Nephron progenitor cell (in vitro differentiated cells): ENCODE results near the gene LASP1NB.
"Not testable (repeated sequence)": the region's sequence is repeated elsewhere in the genome, so short reads cannot be mapped to it uniquely, and the experiment has no call there.

Experiments
- DNase-seq: peaks from one replicate; pipeline ENCODE4 v3.0.0; 2021
- H3K27ac Mint-ChIP-seq: 2 replicates; pipeline ENCODE4 v1.8.0; 2021; ENCODE audit warnings: mild to moderate bottlenecking, moderate library complexity, mixed read lengths
- H3K27me3 Mint-ChIP-seq: 2 replicates; pipeline ENCODE4 v1.8.0; 2021; ENCODE audit warnings: mild to moderate bottlenecking, low read depth, mixed read lengths; ENCODE audit not compliant: poor library complexity
- H3K36me3 Mint-ChIP-seq: 2 replicates; pipeline ENCODE4 v1.8.0; 2021; ENCODE audit warnings: low read depth, mixed read lengths
- H3K4me1 Mint-ChIP-seq: 2 replicates; pipeline ENCODE4 v1.8.0; 2021; ENCODE audit warnings: mixed read lengths
- H3K4me3 Mint-ChIP-seq: 2 replicates; pipeline ENCODE4 v1.8.0; 2021; ENCODE audit warnings: mild to moderate bottlenecking, moderate library complexity, mixed read lengths
- H3K9me3 Mint-ChIP-seq: 2 replicates; pipeline ENCODE4 v1.8.0; 2021; ENCODE audit warnings: mild to moderate bottlenecking, moderate library complexity, mixed read lengths
- CTCF ChIP-seq: fragments of 200-600 bp; sonication (generic); IDR thresholded peaks from 2 replicates; pipeline ENCODE4 v1.5.0; 2021; ENCODE audit warnings: antibody characterized with exemption

Gene LASP1NB

GRCh38 chr17:38939987-38940386, 14.6 kb downstream of the LASP1NB start:
- H3K36me3 Mint-ChIP-seq = no peaks in the 10 kb centered on the region
- H3K4me1 Mint-ChIP-seq = no peaks in the 10 kb centered on the region
- H3K27me3 Mint-ChIP-seq = peaks cover 20% of the 10 kb centered on the region
- no peaks in the 10 kb centered on the region for H3K9me3 Mint-ChIP-seq
- no peak for TF ChIP-seq CTCF
- no peak overlapping the region for H3K4me3 Mint-ChIP-seq
- H3K27ac Mint-ChIP-seq = no peak overlapping the region
- no peak for DNase-seq

GRCh38 chr17:38940404-38940803, 15.0 kb downstream of the LASP1NB start:
- Mint-ChIP-seq H3K27ac (no peak overlapping the region), H3K4me1 (no peaks in the 10 kb centered on the region), H3K27me3 (peaks cover 20% of the 10 kb centered on the region), H3K4me3 (no peak overlapping the region), H3K9me3 (no peaks in the 10 kb centered on the region), H3K36me3 (no peaks in the 10 kb centered on the region)
- no peak for TF ChIP-seq CTCF
- no peak for DNase-seq

- no peak for DNase-seq
- no peak for TF ChIP-seq CTCF
- Mint-ChIP-seq H3K4me3 (no peak overlapping the region), H3K9me3 (no peaks in the 10 kb centered on the region), H3K27me3 (peaks cover 10% of the 10 kb centered on the region), H3K36me3 (no peaks in the 10 kb centered on the region), H3K27ac (no peak overlapping the region), H3K4me1 (no peaks in the 10 kb centered on the region)
Observed at GRCh38 chr17:38942696-38943334, 17.4 kb downstream of the LASP1NB start.

DNA sequence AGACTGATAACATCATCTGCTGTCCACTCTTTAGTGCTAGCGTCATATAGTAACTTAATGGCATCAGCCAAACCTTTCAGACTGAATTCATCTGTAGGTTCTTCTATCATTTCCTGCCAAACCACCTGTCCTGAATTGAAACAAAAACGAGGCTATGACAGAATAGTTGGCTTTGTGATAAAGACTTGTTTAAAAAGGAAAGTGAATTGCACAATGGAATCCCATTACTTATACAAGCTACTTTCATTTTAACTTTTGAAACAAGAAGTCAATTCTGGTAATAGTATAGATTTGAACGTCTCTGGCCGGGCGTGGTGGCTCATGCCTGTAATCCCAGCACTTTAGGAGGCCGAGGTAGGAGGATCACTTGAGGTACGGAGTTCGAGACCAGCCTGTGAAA, 18.2 kb downstream of the LASP1NB start:
- Mint-ChIP-seq H3K27me3 (peaks cover 10% of the 10 kb centered on the region), H3K36me3 (no peaks in the 10 kb centered on the region), H3K4me3 (no peak overlapping the region), H3K4me1 (no peaks in the 10 kb centered on the region), H3K27ac (no peak overlapping the region), H3K9me3 (no peaks in the 10 kb centered on the region)
- DNase-seq = no peak
- no peak for TF ChIP-seq CTCF

DNA sequence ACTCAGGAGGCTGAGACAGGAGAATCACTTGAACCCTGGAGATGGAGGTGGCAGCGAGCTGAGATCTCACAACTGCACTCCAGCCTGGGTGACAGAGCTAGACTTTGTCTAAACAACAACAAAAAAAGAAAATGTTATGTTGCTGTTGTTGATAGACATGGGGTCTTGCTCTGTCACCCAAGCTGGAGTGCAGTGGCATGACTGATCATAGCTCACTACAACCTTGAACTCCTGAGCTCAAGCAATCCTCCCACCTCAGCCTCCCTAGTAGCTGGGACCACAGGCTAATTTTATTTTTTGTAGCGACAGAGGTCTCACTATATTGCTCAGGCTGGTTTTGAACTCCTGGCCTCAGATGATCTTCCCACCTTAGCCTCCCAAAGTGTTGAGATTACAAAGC, 21.8 kb downstream of the LASP1NB start:
- no peaks in the 10 kb centered on the region for H3K4me1 Mint-ChIP-seq
- DNase-seq = no peak
- H3K27ac Mint-ChIP-seq = no peak overlapping the region
- no peaks in the 10 kb centered on the region for H3K36me3 Mint-ChIP-seq
- H3K9me3 Mint-ChIP-seq = no peaks in the 10 kb centered on the region
- H3K27me3 Mint-ChIP-seq = peaks cover 13% of the 10 kb centered on the region
- TF ChIP-seq CTCF = no peak
- no peak overlapping the region for H3K4me3 Mint-ChIP-seq

DNA sequence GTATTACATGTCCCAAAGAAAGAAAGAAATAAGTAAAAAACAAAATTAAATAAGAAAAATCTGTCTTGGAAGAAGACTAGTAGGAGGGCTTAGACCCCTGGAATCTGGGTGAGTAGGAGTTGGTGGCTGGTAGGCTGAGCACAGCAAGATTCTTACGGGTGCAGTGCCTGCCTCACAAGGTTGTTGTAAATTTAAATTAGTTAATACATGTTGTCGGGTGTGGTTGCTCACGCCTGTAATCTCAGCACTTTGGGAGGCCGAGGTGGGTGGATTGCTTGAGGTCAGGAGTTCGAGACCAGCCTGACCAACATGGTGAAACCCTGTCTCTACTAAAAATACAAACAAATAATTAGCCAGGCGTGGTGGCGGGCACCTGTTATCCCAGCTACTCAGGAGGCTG, 28.4 kb downstream of the LASP1NB start:
- H3K27me3 Mint-ChIP-seq, H3K9me3 Mint-ChIP-seq, H3K36me3 Mint-ChIP-seq, H3K4me3 Mint-ChIP-seq, H3K4me1 Mint-ChIP-seq, H3K27ac Mint-ChIP-seq, DNase-seq: not testable (repeated sequence)
